GM21390 (cell line): ENCODE results near the gene PHACTR1.

ENCODE experiments used
- ATAC-seq: cut with Tn5 transposase; IDR thresholded peaks from one replicate; pipeline ENCODE4 v1.9.1; 2021; ENCODE audit not compliant: unreplicated experiment

The PHACTR1 gene

GRCh38 chr6:13058051-13058450, 341.5 kb downstream of the PHACTR1 start:
- no peak for ATAC-seq

- ATAC-seq: no peak
These were observed 342.5 kb downstream of the PHACTR1 start for GRCh38 chr6:13059026-13059425.

GRCh38 chr6:13063300-13063918, 346.8 kb downstream of the PHACTR1 start:
- ATAC-seq: no peak

GRCh38 chr6:13065581-13065980, 349.0 kb downstream of the PHACTR1 start:
- no peak for ATAC-seq

GRCh38 chr6:13066050-13066449, 349.5 kb downstream of the PHACTR1 start:
- no peak for ATAC-seq

GRCh38 chr6:13066820-13067219, 350.3 kb downstream of the PHACTR1 start:
- no peak for ATAC-seq

GRCh38 chr6:13068586-13069210, 352.1 kb downstream of the PHACTR1 start:
- no peak for ATAC-seq

GRCh38 chr6:13071550-13072345, 355.2 kb downstream of the PHACTR1 start:
- ATAC-seq: no peak

GRCh38 chr6:13072686-13073347, 356.2 kb downstream of the PHACTR1 start:
- no peak for ATAC-seq

GRCh38 chr6:13074415-13075140, 358.0 kb downstream of the PHACTR1 start:
- ATAC-seq: no peak

- ATAC-seq: no peak
These were observed 358.7 kb downstream of the PHACTR1 start for GRCh38 chr6:13075141-13075845.

GRCh38 chr6:13076575-13076974, 360.0 kb downstream of the PHACTR1 start:
- no peak for ATAC-seq

- ATAC-seq: no peak
These were observed 360.6 kb downstream of the PHACTR1 start for GRCh38 chr6:13077117-13077516.

GRCh38 chr6:13079096-13079723, 362.6 kb downstream of the PHACTR1 start:
- no peak for ATAC-seq

- ATAC-seq: no peak
These were observed 364.1 kb downstream of the PHACTR1 start for GRCh38 chr6:13080462-13081188.

- no peak for ATAC-seq
These were observed 364.6 kb downstream of the PHACTR1 start for GRCh38 chr6:13081189-13081563.

- ATAC-seq: no peak
These were observed 372.9 kb downstream of the PHACTR1 start for GRCh38 chr6:13089296-13089994.

GRCh38 chr6:13091192-13091591, 374.6 kb downstream of the PHACTR1 start:
- no peak for ATAC-seq
